HG02870 (cell line): ENCODE data around the gene ACP5.

Experiments used
- ATAC-seq: cut with Tn5 transposase; IDR thresholded peaks from one replicate; pipeline ENCODE4 v1.9.1; 2021; ENCODE audit warnings: mild to moderate bottlenecking, moderate library complexity; ENCODE audit not compliant: unreplicated experiment

Gene ACP5

GRCh38 chr19:11549386-11549953 is 28.0 kb downstream of the ACP5 start:
- ATAC-seq, result no peak

DNA sequence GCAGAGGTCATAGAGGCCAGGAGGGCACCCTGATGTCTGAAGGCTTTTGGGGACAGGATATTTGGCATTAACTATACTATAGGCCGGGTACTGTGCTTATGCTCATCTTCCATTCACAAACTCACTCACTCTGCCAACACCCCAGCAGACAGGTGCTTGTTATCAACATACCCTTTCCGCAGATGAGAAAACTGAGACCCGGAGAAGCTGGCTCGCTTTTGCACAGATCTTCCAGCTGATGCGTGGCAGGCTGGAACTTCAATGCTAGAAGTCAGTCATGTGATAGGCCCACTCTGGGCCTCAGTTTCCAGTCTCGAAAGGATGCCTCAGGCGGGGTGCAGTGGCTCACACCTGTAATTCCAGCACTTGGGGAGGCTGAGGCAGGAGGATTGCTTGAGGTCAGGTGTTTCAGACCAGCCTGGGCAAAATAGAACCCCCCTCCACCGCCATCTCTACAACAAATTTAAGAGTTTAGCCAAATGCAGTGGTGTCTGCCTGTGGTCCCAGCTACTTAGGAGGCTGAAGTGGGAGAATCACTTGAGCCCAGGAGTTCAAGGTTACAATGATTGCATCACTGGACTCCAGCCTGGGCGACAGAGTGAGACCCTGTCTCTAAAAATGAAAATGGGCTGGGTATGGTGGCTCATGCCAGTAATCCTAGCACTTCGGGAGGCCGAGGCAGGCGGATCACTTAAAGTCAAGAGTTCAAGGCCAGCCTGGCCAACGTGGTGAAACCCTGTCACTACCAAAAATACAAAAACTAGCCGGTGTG is 29.3 kb downstream of the ACP5 start:
- ATAC-seq, result no peak

DNA sequence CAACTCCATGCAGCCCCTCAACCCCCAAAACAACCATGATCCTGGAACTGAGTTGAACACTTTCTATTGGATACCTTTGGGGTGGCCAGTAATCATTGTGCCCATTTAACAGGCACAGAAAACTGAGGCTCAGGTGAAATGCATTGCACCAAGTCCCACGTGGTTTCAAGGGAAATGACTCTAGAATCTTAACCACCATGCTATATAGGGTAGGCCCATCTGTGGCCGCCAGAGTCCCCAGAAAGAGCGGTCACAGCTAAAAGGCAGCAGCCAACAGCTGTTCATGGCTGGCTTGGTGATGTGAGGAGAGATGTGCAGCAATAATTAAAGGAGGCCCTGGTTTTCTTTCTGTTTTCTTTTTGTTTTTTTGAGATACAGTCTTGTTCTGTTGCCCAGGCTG is 36.2 kb downstream of the ACP5 start:
- ATAC-seq, result no peak

GRCh38 chr19:11540645-11541044 is 36.8 kb downstream of the ACP5 start:
- ATAC-seq, result no peak

DNA sequence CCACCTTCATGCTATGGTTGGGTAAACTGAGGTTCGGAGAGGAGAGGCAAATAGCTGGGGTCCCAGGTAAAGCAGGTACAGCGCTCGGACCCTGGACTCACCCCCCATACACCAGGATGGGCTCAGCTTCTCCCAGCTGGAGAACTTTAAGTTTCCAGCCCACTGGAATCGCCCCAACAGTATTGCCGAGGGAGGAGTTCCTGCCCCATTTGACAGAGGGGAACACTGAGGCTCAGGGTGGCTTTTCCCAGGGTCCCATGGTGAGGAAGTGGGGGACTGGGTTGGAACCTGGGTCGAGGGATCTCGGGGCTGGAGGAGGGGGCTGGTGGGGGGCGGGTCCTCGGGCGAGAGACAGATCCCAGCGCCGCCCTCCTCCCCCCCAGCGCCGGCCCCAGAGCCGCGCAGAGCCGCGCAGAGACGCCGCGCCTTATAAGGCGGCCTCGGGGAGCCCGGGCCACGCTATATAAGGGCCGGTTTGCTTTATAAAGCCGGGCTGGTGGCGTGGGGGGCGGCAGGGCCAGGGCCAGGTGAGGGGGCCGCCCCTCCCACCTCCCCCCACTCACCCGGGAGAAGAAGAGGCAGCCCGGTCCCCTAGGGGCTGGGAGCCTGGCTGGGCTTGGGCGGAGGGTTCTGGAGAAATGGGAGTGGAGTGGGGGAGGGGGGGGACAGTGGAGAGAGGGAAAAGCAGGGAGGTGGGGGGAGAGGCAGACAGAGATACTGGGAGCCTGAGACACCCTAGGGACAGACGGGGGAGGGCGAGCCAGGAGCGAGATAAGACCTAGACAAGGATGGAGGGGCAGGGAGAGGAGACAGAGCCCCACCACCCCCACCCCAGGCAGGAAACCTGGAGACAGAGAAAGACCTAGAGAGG is 37.7 kb downstream of the ACP5 start:
- no peak for ATAC-seq

DNA sequence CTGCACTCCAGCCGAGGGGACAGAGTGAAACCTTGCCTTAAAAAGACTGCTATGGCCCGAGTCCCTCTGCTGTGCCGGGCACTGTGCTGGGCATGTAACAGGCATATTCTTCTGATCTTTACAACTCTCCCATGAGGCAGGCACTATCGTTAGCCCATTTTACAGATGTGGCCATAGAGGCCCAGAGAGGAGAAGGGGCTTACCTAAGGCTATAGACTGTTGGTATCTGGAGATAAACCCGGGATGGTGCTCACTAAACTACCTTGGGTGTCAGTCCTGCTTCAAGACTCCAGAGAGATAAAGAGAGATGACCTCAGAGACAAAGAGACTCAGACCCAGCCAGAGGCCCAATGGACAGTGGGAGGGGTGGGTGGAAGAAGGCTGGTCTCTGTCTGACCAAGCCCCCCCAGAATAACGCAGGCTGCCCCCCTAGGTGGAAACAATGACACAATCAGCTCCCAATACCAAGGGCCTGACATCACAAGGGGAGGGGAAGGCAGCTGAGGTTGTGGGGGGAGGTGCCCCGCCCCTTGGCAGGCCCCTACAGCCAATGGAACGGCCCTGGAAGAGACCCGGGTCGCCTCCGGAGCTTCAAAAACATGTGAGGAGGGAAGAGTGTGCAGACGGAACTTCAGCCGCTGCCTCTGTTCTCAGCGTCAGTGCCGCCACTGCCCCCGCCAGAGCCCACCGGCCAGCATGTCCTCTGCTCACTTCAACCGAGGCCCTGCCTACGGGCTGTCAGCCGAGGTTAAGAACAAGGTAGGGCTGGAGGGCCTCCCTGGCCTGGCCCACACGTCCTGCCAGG is 39.0 kb downstream of the ACP5 start, which contains the start of gene CNN1:
Gene CNN1, plus strand, starts transcription at position 620 of the 805 bp plus-strand sequence. Its CDS starts 77 bp downstream, at position 697.
- ATAC-seq, result no peak

DNA sequence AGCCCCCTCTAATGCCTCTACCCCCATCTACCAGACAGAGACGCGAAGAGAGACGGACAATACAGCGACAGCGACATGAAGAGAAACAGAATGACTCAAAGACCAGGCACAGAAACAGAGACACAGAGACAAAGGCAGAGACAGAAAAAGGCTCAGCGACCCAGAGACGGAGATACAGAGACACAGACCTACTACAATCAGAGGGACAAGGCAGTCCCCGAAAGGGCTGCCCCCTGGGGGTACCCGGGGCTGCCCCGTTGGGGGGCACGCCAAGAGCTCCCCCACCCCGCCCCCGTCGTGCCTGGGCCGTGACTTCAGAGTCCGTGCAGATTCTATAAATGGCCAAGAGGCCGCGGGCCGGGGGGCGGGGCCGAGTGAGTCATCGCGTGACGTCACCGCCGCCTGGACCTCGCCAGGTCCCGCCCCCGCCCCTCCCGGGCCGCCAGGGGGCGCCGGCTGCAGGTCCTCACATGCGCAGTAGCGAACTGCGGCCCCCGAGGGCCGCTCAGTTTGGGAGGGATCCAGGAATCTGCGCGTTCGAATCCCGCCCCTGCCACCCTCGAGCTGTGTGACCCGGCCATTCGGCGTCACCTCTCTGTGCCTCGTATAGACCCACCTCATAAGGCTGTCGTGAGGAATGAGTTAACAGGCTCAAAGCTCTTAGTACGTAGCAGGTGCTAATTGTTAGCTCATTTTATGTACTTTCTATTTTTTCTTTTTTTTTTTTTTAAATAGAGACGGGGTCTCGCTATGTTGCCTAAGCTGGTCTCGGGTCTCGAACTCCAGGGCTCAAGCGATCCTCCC is 41.5 kb downstream of the ACP5 start:
- ATAC-seq, result no peak

DNA sequence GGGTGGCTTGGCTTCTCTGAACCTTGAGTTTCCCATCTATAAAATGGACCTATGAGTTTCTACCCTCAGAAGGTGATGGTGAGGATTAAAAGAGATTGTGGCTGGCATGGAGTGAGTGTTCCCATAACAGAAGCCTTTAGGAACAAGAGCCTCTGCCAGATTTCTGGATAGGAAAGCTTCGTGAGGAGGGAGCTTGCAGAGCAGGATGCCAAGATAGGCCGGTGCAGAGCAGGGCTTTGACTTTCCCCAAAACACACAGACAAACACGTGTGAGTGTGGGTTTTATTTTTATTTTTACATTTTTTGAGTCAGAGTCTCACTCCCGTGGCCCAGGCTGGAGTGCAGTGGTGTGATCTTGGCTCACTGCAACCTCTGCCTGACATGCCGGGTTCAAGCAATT is 42.5 kb downstream of the ACP5 start:
- no peak for ATAC-seq

GRCh38 chr19:11534538-11534937 is 42.9 kb downstream of the ACP5 start:
- no peak for ATAC-seq

DNA sequence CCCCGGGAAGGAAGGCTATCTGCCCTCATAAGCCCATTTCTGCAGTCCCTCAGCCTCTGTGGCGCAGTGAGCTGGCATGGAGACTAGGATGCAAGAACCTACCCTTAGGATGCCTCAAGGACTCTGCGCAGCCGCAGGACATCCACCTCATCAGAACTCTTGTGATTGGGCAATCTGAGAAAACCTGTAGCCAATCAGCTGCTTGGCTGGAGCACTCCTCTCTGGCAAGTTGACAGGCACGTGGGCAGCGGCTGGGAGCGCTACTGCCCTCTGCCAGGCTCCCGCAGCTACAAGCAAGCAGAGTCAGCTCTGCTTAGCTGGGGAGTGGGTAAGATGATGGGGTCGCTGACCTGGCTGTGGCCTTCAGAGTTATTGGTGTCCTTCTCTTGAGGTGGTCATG is 47.0 kb downstream of the ACP5 start:
- no peak for ATAC-seq

DNA sequence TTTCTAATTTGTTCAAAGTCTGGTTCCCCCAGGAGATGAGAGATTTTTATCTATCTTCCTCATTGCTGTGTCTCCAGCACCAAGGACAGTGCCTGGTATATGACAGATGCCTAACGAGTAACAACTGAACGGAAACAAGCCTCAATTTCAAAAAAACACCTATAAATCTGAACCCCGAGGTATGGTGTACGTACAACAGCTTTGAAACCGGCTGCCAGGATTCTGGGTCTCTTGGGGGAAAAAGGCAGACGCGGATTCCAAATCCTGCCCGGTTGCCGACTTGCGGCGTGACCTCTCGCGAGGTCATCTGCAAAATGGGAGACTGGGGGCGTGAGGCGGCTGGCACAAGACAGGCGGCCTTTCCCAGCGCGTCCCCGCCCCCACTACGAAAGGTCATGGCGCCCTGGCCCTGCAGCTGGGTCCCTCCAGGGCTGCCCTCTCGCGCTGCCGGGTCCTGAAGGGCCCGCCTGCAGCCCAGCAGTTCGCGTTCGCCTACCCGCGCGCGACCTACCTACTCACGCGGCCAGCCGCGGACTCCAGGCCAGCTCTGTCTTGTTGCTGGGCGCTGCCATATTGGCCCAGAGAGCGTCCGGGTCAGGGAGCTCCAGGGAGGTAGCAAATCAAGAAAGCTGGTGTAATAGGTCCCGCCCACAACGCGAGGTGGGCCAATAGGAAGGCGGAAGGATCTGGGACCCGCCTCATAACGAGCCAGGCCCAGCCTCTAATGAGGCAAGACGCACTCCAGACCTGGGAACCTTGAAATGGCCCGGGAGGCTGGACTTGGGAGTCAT is 48.7 kb downstream of the ACP5 start, which contains the start of gene ECSIT:
Gene ECSIT, minus strand, starts transcription at position 584 of the 791 bp plus-strand sequence. CDS start 9,964 bp downstream, outside the sequence.
- ATAC-seq, result peak; percentile 96
